Measurements from ENCODE around the gene SYNGAP1. TPM values are rescaled to one million over a fixed set of nuclear protein-coding genes. Genes with fewer than 3 reads are reported as not detected.
A peak's percentile ranks its signal among the peaks of the same experiment; 100 is the strongest.
"Not testable (repeated sequence)": the region's sequence is repeated elsewhere in the genome, so short reads cannot be mapped to it uniquely, and the experiment has no call there.

SYNGAP1 gene
- 14.1 TPM for total RNA-seq
- long read RNA-seq: 0 reads

- no peak for DNase-seq (ENCODE audit: low spot score)
These were observed at the start of gene SYNGAP1 for GRCh38 chr6:33419580-33420490. TSS of gene SYNGAP1 (plus strand) at chr6:33420065. CDS start at chr6:33420265, 200 bp downstream.

- not testable (repeated sequence) for DNase-seq (ENCODE audit: low spot score)
These were observed 48.0 kb upstream of the SYNGAP1 start for GRCh38 chr6:33371901-33372300.

GRCh38 chr6:33372526-33373123 is 47.2 kb upstream of the SYNGAP1 start:
- DNase-seq (ENCODE audit: low spot score): no peak

DNA sequence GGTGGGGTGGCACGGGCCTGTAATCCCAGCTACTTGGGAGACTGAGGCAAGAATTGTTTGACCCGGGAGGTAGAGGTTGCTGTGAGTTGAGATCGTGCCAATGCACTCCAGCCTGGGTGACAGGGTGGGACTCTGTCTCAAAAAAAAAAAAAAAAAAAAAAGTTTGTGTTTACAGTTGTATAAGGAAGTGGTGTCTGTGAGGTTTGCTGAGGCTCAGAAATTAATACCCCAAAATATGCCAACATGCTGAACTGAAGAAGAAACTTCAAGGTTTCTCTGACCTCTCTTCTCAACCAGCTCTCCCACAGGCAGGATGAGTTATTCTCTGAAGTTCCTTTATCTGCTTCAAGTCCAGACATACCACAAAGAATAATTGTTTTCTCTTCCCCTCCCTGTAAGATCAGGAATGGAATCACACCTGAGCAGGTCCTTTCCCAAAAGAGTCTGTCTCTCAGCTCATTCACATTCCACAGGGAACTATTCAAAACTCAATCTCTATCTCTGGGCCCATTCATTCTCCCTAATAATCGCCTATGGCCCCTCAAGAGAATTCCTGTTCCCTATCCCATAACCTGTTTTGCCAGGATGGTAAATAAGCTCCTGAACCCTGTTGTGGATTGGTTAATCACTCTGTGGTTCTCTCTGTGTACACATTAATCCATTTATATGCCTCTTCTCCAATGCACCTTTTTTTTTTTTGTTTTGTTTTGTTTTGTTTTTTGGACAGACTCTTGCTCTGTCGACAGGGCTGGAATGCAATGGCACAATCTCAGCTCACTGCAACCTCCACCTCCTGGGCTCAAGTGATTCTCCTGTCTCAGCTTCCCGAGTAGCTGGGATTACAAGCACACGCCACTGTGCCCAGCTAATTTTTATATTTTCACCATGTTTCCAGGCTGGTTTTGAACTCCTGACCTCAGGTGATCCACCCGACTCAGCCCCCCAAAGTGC is 45.6 kb upstream of the SYNGAP1 start:
- DNase-seq (ENCODE audit: low spot score): no peak

DNA sequence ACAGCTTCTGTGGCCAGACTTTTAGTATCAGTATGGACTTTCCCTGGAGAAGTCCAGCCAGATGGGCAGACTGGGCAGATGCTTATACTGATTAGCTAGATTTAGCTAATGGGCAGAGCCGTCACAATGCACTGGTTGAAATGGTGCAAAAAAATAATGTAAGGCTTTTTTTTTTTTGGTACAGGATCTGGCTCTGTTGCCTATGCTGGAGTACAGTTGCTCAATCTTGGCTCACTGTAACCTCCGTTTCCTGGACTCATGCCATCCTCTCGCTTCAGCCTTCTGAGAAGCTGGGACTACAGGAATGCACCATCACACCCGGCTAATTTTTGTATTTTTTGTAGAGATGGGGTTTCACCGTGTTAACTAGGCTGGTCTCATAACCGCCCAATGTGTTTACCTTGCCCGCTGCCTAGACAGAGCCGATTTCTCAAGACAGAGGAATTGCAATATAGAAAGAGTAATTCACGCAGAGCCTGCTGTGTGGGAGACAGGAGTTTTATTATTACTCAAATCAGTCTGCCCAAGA is 44.7 kb upstream of the SYNGAP1 start:
- no peak for DNase-seq (ENCODE audit: low spot score)

- DNase-seq (ENCODE audit: low spot score): no peak
These were observed 42.7 kb upstream of the SYNGAP1 start for GRCh38 chr6:33377171-33377570.

DNA sequence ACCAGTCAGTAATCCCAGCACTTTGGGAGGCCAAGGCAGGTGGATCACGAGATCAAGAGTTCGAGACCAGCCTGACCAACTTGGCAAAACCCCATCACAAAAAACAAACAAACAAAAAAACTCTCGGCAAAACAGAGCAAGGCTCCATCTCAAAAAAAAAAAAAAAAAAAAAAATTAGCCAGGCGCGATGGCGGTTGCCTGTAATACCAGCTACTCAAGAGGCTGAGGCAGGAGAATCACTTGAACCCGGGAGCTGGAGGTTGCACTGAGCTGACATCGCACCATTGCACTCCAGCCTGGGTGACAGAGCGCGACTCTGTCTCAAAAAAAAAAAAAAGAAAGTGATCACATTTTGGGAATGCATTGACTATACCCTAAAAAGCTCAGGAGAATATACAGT is 40.7 kb upstream of the SYNGAP1 start:
- DNase-seq (ENCODE audit: low spot score): not testable (repeated sequence)

DNA sequence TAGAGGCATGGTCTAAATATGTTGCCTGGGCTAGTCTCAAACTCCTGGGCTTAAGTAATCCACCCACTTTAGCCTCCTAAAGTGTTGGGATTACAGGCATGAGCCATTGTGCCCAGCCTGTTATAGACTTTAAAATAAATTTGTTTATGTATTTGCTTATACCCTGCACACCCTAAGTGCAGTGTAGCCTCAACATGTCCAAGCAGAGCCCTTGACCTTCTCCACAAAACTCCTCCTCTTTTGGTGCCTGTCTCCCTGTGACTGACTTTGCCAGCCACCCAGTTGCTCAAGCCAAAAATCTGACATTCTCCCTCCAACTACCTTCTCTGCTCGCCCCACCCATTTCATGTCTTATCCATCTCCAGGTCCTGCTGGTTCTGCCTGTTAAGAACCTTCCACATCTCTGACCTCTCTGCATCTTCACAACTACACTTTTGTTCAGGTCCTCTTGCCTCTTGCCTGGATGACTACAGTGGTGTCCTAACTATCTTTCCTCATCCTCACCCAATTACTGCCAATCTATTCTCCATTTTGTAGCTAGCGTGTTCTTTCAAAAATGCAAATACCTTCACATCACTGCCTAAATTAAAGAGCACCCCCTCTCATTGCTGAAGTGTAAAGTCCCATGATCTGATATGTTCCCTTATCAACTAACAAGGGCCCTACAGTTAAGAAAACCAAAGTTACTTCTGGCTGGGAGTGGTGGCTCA is 39.4 kb upstream of the SYNGAP1 start:
- no peak for DNase-seq (ENCODE audit: low spot score)

DNA sequence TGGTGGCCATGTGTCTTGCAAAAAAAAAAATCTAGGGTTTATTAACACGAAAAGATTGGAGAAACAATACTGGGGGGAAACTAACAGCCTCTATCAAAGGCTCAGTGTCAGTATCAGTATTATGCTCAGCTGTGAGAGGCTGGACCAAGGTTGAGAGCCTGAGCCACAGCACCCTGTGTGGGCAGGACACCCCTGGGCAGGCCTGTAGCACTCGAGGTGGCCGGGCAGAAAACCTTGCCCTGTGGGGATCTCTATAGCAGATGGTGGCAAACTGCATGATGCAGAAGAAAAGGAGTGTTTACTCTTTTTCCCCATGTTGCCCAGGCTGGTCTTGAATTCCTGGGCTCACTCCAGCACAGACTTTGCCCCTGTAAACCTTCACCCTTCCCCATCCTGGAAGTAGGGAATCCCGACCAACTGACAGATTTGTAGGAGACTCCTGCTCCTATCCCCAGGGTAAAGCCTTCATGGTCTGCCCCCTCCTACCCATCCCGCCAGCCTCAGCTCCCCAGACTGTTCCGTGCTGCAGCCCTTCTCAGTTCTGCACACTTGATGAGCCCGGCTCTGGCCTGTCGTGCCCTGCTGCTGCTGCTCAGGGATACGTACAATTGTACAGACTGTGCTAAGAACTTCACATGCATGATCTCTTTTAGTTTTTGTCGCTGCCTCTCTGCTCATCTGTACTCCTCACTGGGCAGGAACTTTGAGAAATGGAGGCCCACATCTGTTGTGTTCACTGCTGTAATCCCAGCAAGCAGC is 36.3 kb upstream of the SYNGAP1 start:
- DNase-seq (ENCODE audit: low spot score): no peak

- no peak for DNase-seq (ENCODE audit: low spot score)
These were observed 35.3 kb upstream of the SYNGAP1 start for GRCh38 chr6:33384581-33385020.

GRCh38 chr6:33390173-33390572 is 29.7 kb upstream of the SYNGAP1 start:
- no peak for DNase-seq (ENCODE audit: low spot score)

- no peak for DNase-seq (ENCODE audit: low spot score)
These were observed 29.0 kb upstream of the SYNGAP1 start for GRCh38 chr6:33390767-33391277.

GRCh38 chr6:33391278-33391921 is 28.5 kb upstream of the SYNGAP1 start, which contains the start of gene KIFC1:
TSS of gene KIFC1 (plus strand) at chr6:33391823. CDS start at chr6:33391986, 163 bp downstream.
- DNase-seq (ENCODE audit: low spot score): peak; percentile 100

DNA sequence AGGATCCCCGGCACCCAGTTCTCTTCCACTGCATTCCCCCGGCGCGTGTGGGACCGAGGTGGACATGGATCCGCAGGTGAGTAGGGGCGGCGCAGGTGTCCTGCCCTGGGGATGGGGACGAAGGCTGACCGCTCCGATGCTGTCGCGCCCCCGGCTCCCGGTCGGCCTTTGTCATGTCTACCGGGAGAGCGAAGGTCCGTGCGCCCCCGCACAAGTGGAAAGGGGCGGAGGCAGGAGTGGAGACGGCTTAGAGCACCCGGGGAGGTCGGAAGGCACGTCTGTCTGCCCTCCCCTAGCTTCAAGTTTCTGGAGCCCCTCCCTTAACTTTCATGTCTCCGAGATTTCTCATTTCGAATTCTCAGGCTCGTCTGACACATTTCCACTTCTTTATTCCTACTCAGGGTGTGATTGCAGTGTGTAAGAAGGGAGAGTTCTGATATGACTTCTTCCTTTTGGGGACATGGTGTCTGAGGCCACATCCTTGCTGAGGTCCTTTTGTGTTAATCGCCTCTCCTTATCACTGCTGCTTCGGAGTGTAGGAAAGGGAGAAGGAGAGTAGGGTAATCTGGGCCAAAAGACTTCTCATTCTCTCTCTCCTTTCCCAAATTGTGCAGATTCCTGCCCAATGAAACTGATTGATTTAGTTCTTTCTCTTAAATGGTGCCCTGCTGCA is 27.8 kb upstream of the SYNGAP1 start:
- no peak for DNase-seq (ENCODE audit: low spot score)

DNA sequence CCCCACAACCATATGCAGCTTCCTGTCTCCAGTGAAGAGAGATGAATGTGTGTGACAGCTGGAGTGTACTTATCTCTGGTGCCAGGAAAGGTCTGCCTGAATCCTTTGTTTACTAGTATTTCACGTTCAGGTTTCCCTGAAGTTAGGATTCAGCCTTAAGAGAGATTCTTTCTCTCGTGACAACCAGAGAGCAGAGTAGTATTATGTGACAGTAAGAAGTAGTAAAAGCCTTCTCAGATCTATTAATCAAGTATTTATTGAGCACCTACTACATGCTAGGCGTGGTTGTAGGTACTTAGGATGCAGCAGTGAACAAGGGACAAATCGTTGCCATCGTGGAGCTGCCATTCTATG is 27.3 kb upstream of the SYNGAP1 start:
- no peak for DNase-seq (ENCODE audit: low spot score)

- DNase-seq (ENCODE audit: low spot score): no peak
These were observed 26.9 kb upstream of the SYNGAP1 start for GRCh38 chr6:33392979-33393378.

- DNase-seq (ENCODE audit: low spot score): no peak
These were observed 22.3 kb upstream of the SYNGAP1 start for GRCh38 chr6:33397541-33397940.

DNA sequence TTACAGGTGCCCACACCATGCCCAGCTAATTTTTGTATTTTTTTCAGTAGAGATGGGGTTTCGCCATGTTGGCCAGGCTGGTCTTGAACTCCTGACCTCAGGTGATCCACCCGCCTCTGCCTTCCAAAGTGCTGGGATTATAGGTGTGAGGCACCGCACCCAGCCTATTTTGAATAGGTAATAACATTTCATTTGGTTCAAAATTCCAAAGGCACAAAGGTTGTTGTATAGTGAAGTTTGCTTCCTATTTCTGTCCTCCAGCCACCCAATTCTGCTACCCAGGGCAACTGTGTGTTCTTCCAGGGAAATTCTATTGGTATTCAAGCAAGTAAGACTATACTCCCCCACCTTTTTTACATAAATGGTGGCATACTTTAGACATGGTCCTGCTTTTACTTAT is 21.3 kb upstream of the SYNGAP1 start:
- not testable (repeated sequence) for DNase-seq (ENCODE audit: low spot score)
